Subcutaneous abdominal adipose tissue (tissue), 5 donors: Measurements from ENCODE around the gene KMT2C.
"Not testable (repeated sequence)": the region's sequence is repeated elsewhere in the genome, so short reads cannot be mapped to it uniquely, and the experiment has no call there.

ENCODE experiments used
- H3K27ac ChIP-seq: one replicate; pipeline ENCODE4 v1.7.0; 2013; ENCODE audit warnings: low read depth, mild to moderate bottlenecking, inconsistent platforms, low read length, moderate library complexity
- H3K27me3 ChIP-seq, 5 donors: one replicate each; pipeline ENCODE4 v1.7.0; 2013; ENCODE audit warnings: low read length in 5 of 5, inconsistent platforms in 1 of 5; ENCODE audit not compliant: control insufficient read depth in 5 of 5, insufficient read depth in 4 of 5
- H3K36me3 ChIP-seq, 5 donors: one replicate each; pipeline ENCODE4 v1.7.0; 2013; ENCODE audit warnings: low read length in 5 of 5; ENCODE audit not compliant: control insufficient read depth in 5 of 5, insufficient read depth in 5 of 5
- H3K4me1 ChIP-seq, 5 donors: one replicate each; pipeline ENCODE4 v1.7.0; 2013; ENCODE audit warnings: low read length in 5 of 5, mild to moderate bottlenecking in 3 of 5, moderate library complexity in 1 of 5; ENCODE audit not compliant: control insufficient read depth in 5 of 5, insufficient read depth in 5 of 5
- H3K4me3 ChIP-seq, 5 donors: one replicate each; pipeline ENCODE4 v1.7.0; 2013; ENCODE audit warnings: low read length in 5 of 5, low read depth in 1 of 5
- H3K9ac ChIP-seq, 5 donors: one replicate each; pipeline ENCODE4 v1.7.0; 2013; ENCODE audit warnings: low read length in 5 of 5, mild to moderate bottlenecking in 4 of 5, moderate library complexity in 3 of 5
- H3K9me3 ChIP-seq, 5 donors: one replicate each; pipeline ENCODE4 v1.7.0; 2013; ENCODE audit warnings: low read length in 5 of 5; ENCODE audit not compliant: control insufficient read depth in 5 of 5
- donor health status: healthy.
- donor health status: healthy.
- donor health status: healthy.
- donor health status: healthy.
- donor health status: healthy.

KMT2C gene

GRCh38 chr7:152442330-152442835 is 6.6 kb upstream of the KMT2C start:
- Histone ChIP-seq H3K9ac (no peak overlapping the region), H3K4me1 (no peaks in the 10 kb centered on the region), H3K4me3 (no peak overlapping the region), H3K36me3 (no peaks in the 10 kb centered on the region), H3K27ac (no peak overlapping the region), H3K9me3 (no peaks in the 10 kb centered on the region), H3K27me3 (no peaks in the 10 kb centered on the region)

- not testable (repeated sequence) for H3K9ac ChIP-seq, H3K9me3 ChIP-seq, H3K27me3 ChIP-seq, H3K4me3 ChIP-seq, H3K4me1 ChIP-seq, H3K36me3 ChIP-seq, H3K27ac ChIP-seq
Measured at GRCh38 chr7:152441810-152442209, 6.0 kb upstream of the KMT2C start.

DNA sequence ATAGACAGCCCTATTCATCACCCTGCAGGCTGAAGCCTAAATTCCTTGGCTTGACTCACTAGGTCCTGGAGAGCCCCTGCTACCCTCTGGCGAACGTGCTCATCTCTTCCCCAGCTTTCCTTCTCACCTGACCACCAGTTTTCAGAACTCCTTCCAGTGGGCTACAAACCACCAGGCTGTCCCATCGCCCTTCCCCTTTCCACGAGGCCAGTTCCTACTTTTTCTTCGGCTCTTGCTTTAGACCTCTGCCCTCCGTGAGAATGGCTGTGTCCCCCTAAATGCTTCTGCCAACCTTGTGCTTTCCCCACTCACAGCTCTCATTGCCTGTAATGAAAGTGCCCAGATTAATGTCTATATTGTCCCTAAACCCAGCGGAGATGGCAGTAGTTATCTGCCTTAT is 5.4 kb upstream of the KMT2C start:
- not testable (repeated sequence) for H3K9me3 ChIP-seq, H3K36me3 ChIP-seq, H3K27ac ChIP-seq, H3K27me3 ChIP-seq, H3K9ac ChIP-seq, H3K4me3 ChIP-seq, H3K4me1 ChIP-seq

- H3K9me3 ChIP-seq, H3K36me3 ChIP-seq, H3K27ac ChIP-seq, H3K4me3 ChIP-seq, H3K9ac ChIP-seq, H3K27me3 ChIP-seq: not testable (repeated sequence)
- H3K4me1 ChIP-seq = peaks cover 0 to 12% (median 8%) of the 10 kb centered on the region in 5 donors
Measured at GRCh38 chr7:152438017-152438416, 2.2 kb upstream of the KMT2C start.

GRCh38 chr7:152436931-152437575 is 1.2 kb upstream of the KMT2C start:
- Histone ChIP-seq H3K9ac (peak overlapping the region; percentile 50 to 79 (median 69)), H3K4me3 (peak overlapping the region; percentile 59 to 77 (median 71)), H3K4me1 (peaks cover 0 to 16% (median 11%) of the 10 kb centered on the region in 5 donors), H3K27ac (peak overlapping the region; percentile 79)
- H3K9me3 ChIP-seq, H3K36me3 ChIP-seq, H3K27me3 ChIP-seq: not testable (repeated sequence)

GRCh38 chr7:152436111-152436930 is 518 bp upstream of the KMT2C start:
- H3K27ac ChIP-seq = peak overlapping the region; percentile 79
- H3K4me3 ChIP-seq = peak overlapping the region; percentile 59 to 77 (median 71)
- peak overlapping the region; percentile 50 to 79 (median 77) for H3K9ac ChIP-seq
- H3K36me3 ChIP-seq = no peaks in the 10 kb centered on the region
- peaks cover 0 to 16% (median 11%) of the 10 kb centered on the region in 5 donors for H3K4me1 ChIP-seq
- H3K27me3 ChIP-seq = no peaks in the 10 kb centered on the region
- H3K9me3 ChIP-seq = no peaks in the 10 kb centered on the region

GRCh38 chr7:152434511-152435383 is 1.1 kb downstream of the KMT2C start:
- Histone ChIP-seq H3K4me1 (peaks cover 0 to 19% (median 11%) of the 10 kb centered on the region in 5 donors), H3K4me3 (peak overlapping the region; percentile 67 to 88 (median 76)), H3K9ac (peak overlapping the region; percentile 59 to 84 (median 73)), H3K27ac (peak overlapping the region; percentile 78)
- H3K9me3 ChIP-seq, H3K36me3 ChIP-seq, H3K27me3 ChIP-seq: not testable (repeated sequence)

DNA sequence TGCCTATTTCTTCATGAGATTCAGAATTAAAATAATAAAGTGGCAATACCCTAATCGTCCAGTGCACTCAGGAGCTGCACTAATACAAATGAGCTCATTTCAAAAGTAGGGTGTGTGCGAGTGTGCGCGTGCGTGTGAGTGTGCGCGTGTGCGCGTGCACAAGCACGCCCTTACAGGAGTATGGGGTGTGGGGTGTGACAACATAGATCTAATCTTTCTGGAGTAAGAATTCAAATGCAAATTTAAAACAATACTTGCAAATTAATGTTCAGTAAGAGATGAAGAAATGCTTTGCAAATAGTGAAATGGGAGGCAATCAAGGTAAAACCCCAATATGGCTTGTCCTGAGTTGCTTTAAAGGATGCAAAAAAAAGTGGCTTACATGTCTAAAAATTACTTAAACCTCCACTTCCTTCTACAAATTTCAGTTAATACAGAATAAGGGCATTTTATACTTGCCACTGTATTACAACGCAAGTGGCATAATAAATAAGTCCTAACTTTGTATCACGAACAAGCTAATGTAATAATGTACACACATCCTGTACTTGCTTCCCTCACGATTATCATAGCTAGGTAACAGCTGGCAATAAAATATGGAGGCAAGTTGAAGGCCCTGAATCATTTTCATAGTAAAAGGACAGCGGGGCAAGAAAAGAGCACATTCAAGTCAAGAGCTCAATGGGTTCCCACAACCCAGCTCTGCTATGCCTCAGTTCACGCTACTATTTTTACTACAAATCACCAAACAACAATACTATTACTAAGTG is 1.9 kb downstream of the KMT2C start:
- Histone ChIP-seq H3K4me3 (peak overlapping the region; percentile 67 to 88 (median 76)), H3K27ac (peak overlapping the region; percentile 78), H3K9ac (peak overlapping the region in 4 of 5 donors; percentile 6 to 84 (median 68)), H3K4me1 (peaks cover 0 to 24% (median 13%) of the 10 kb centered on the region in 5 donors)
- not testable (repeated sequence) for H3K36me3 ChIP-seq, H3K9me3 ChIP-seq, H3K27me3 ChIP-seq

- H3K27ac ChIP-seq, H3K9ac ChIP-seq, H3K27me3 ChIP-seq, H3K36me3 ChIP-seq, H3K9me3 ChIP-seq, H3K4me3 ChIP-seq: not testable (repeated sequence)
- peaks cover 0 to 31% (median 21%) of the 10 kb centered on the region in 5 donors for H3K4me1 ChIP-seq
Measured at GRCh38 chr7:152432735-152433134, 3.1 kb downstream of the KMT2C start.
